A549 treated with AZD9567 at 1 μM for 4 hours (cell line): ENCODE data around the gene HOXA3. TPM values are rescaled to one million over a fixed set of nuclear protein-coding genes. Genes with fewer than 3 reads are reported as not detected.

Source experiments
- total RNA-seq: library from RNA; stranded (reverse); fragments of 200-300 nt; extraction: Qiagen RNA extraction; gene quantifications from 5 replicates; pipeline ENCODE4 v1.2.3, GENCODE V29; 2022; ENCODE audit not compliant: insufficient read depth

Gene HOXA3
- total RNA-seq, 1 experiment from 2014 or later, result 6.0 TPM

Other genes with a start within 250 kb of the HOXA3 start
- gene HOXA1, start 56.6 kb downstream of the HOXA3 start, total RNA-seq, result 1.3 to 3.9 TPM (median 2.8 TPM) in 5 replicates
- 0.58 to 1.9 TPM (median 0.73 TPM) in 5 replicates for gene HOXA2, start 49.9 kb downstream of the HOXA3 start, total RNA-seq
- gene HOXA4, start 21.8 kb downstream of the HOXA3 start, total RNA-seq, result 1.1 to 1.7 TPM (median 1.4 TPM) in 4 of 5 replicates, not detected in the other
- gene HOXA5, start 8.9 kb downstream of the HOXA3 start, total RNA-seq, result 2.8 to 6.5 TPM (median 4.9 TPM) in 5 replicates
- 0.94 to 1.8 TPM (median 1.5 TPM) in 4 of 5 replicates, not detected in the other for gene HOXA6, start 4.8 kb downstream of the HOXA3 start, total RNA-seq
- gene HOXA7, start 4.1 kb upstream of the HOXA3 start, total RNA-seq, result 3.0 to 3.9 TPM (median 3.7 TPM) in 5 replicates
- gene HOXA9, start 13.0 kb upstream of the HOXA3 start, total RNA-seq, result 0.24 to 0.67 TPM (median 0.60 TPM) in 4 of 5 replicates, not detected in the other
- 5.9 to 7.8 TPM (median 6.2 TPM) in 5 replicates for gene HOXA10, start 21.7 kb upstream of the HOXA3 start, total RNA-seq
- gene HOXA11, start 32.6 kb upstream of the HOXA3 start, total RNA-seq, result 0.31 to 0.49 TPM (median 0.38 TPM) in 4 of 5 replicates, not detected in the other
- gene HOXA13, start 47.5 kb upstream of the HOXA3 start, total RNA-seq, result 0.88 to 2.3 TPM (median 2.1 TPM) in 5 replicates
- gene EVX1, start 90.2 kb upstream of the HOXA3 start, total RNA-seq, result 0.05 to 0.14 TPM (median 0.06 TPM) in 4 of 5 replicates, not detected in the other